Panc1 (cell line): ENCODE measurements around the gene SPRTN. TPM values are rescaled to one million over a fixed set of nuclear protein-coding genes. Genes with fewer than 3 reads are reported as not detected.
A peak's percentile ranks its signal among the peaks of the same experiment; 100 is the strongest.

Experiments
- ATAC-seq: fragments of 200-7000 bp; cut with Tn5 transposase; 2 replicates; pipeline ENCODE4 v1.9.1; 2020; ENCODE audit warnings: mild to moderate bottlenecking, moderate library complexity
- BruUV-seq: library from RNA; stranded (reverse); fragments of 400-500 nt; replicated peaks from 2 replicates; lab custom pipeline; 2021; lab: Mats Ljungman, UMichigan
- CTCF ChIA-PET: fragments of 300-600 bp; sonication (Branson Sonifier 250); formaldehyde crosslinking; loops from one replicate; lab custom pipeline; 2022; ENCODE audit warnings: antibody characterized with exemption; lab: Charles Lee
- POLR2A ChIA-PET: fragments of 300-600 bp; sonication (Branson Sonifier 250); formaldehyde crosslinking; loops from one replicate; lab custom pipeline; 2022; ENCODE audit warnings: antibody characterized with exemption; lab: Charles Lee
- DNase-seq: peaks from one replicate; pipeline ENCODE4 v3.0.0-alpha.2; 2010; ENCODE audit warnings: low read depth, low spot score
- H3K27ac ChIP-seq: 2 replicates; pipeline ENCODE4 v1.5.1; 2011; ENCODE audit warnings: mild to moderate bottlenecking, low read length, inconsistent platforms
- H3K27me3 ChIP-seq: fragments of 200-500 bp; sonication (Bioruptor generic); 2 replicates; pipeline ENCODE4 v1.6.0; 2014; ENCODE audit warnings: low read length, inconsistent platforms; ENCODE audit not compliant: control insufficient read depth, insufficient read depth
- H3K36me3 ChIP-seq: fragments of 200-500 bp; sonication (Bioruptor generic); 2 replicates; pipeline ENCODE4 v1.5.1; 2014; ENCODE audit warnings: inconsistent platforms, mild to moderate bottlenecking, low read length, moderate library complexity; ENCODE audit not compliant: control insufficient read depth, insufficient read depth
- H3K4me1 ChIP-seq: 2 replicates; pipeline ENCODE4 v1.5.1; 2011; ENCODE audit warnings: inconsistent platforms, mild to moderate bottlenecking, low read length, moderate library complexity; ENCODE audit not compliant: control insufficient read depth, insufficient read depth
- H3K4me3 ChIP-seq, 2 experiments: 2 replicates each; pipeline ENCODE4 v1.5.1; 2011 to 2012; ENCODE audit warnings: low read depth in 2 of 2, low read length in 2 of 2, mild to moderate bottlenecking in 2 of 2, inconsistent platforms in 1 of 2, moderate library complexity in 1 of 2
- H3K9me3 ChIP-seq: fragments of 200-500 bp; sonication (Bioruptor generic); 2 replicates; pipeline ENCODE4 v1.5.1; 2014; ENCODE audit warnings: low read depth, mild to moderate bottlenecking, inconsistent platforms, low read length, moderate library complexity; ENCODE audit not compliant: control insufficient read depth, insufficient read depth
- POLR2AphosphoS5 ChIP-seq: IDR thresholded peaks from 2 replicates; pipeline ENCODE4 v1.6.1; 2012; ENCODE audit warnings: mild to moderate bottlenecking, low read depth, low read length, moderate library complexity
- REST ChIP-seq, 2 experiments: IDR thresholded peaks; 2 replicates each; pipeline ENCODE4 v1.6.1; 2011 to 2012; ENCODE audit warnings: low read depth in 2 of 2, control low read depth in 1 of 2, low read length in 1 of 2, mild to moderate bottlenecking in 1 of 2, moderate library complexity in 1 of 2; ENCODE audit not compliant: insufficient read depth in 1 of 2
- SIN3A ChIP-seq: IDR thresholded peaks from 2 replicates; pipeline ENCODE4 v1.6.1; 2012; ENCODE audit warnings: low read depth, mild to moderate bottlenecking, low read length, moderate library complexity, borderline replicate concordance; ENCODE audit not compliant: insufficient read depth
- TCF7L2 ChIP-seq: IDR thresholded peaks from 2 replicates; pipeline ENCODE4 v1.6.1; 2011; ENCODE audit warnings: mild to moderate bottlenecking, low read depth, low read length, inconsistent platforms
- in situ Hi-C: cut with HindIII; loops from 2 replicates; pipeline ENCODE4 v1.10.0; 2016; ENCODE audit warnings: low sequenced_read_pairs, low pct_unique_long_range_greater_than_20kb
- intact Hi-C: fragments of 100-400 bp; cut with micrococcal nuclease; formaldehyde crosslinking; loops from one replicate; pipeline ENCODE4 v1.10.0; 2022; ENCODE audit not compliant: unreplicated experiment
- total RNA-seq: library from RNA; stranded (reverse); gene quantifications from one replicate; pipeline ENCODE4 v1.2.1, GENCODE V29; 2021; ENCODE audit not compliant: unreplicated experiment
- TF ChIP-seq, protein P1 (sequence below): fragments of 450-650 bp; IDR thresholded peaks from 2 replicates; pipeline ENCODE4 v1.5.1; 2017; ENCODE audit warnings: mild to moderate bottlenecking

The SPRTN gene
- total RNA-seq, 1 experiment from 2014 or later = 20.0 TPM

DNA sequence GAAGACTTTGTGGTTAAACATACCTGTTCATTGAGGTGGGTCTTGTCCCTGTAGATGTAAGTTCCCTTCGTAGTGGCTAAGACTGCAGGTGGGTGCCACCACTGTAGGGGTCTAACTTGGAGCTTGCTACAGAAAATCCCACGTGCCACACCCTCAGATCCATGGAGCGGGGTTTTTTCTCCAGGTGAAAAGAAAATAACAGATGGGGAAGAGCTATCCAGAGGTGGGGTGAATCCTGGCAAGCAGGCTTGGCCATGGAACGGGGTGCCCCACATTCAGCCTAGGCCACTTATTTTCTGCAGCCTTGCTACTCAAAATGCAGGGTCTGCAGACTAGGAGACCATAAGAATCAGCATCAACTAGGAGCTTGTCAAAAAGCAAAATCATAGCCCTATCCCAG lies 24.4 kb upstream of the SPRTN start:
- Histone ChIP-seq H3K9me3 (no peaks in the 10 kb centered on the region), H3K4me3 (no peak overlapping the region), H3K27ac (no peak overlapping the region), H3K27me3 (no peaks in the 10 kb centered on the region), H3K36me3 (no peaks in the 10 kb centered on the region), H3K4me1 (no peaks in the 10 kb centered on the region)
- DNase-seq (no peak), ATAC-seq (no peak)
- in situ Hi-C loops = no loop called here
- ChIA-PET POLR2A (no interaction called here), CTCF (interaction anchor here (1.5 kb wide), 1 partner anchor 24 kb away, joined by 3 read pairs; the partner anchor contains the start of genes EXOC8 and SPRTN)
- no TSS peak for BruUV-seq
- intact Hi-C loops = no loop called here
- TF ChIP-seq REST (IDR thresholded peaks at IDR 0.05; ENCODE audit: insufficient read depth in 1 of 2, low read depth in 2 of 2, low read length in 1 of 2) (no peak), POLR2AphosphoS5 (no peak), TCF7L2 (no peak), SIN3A (no peak)
- TF ChIP-seq, protein P1, sequence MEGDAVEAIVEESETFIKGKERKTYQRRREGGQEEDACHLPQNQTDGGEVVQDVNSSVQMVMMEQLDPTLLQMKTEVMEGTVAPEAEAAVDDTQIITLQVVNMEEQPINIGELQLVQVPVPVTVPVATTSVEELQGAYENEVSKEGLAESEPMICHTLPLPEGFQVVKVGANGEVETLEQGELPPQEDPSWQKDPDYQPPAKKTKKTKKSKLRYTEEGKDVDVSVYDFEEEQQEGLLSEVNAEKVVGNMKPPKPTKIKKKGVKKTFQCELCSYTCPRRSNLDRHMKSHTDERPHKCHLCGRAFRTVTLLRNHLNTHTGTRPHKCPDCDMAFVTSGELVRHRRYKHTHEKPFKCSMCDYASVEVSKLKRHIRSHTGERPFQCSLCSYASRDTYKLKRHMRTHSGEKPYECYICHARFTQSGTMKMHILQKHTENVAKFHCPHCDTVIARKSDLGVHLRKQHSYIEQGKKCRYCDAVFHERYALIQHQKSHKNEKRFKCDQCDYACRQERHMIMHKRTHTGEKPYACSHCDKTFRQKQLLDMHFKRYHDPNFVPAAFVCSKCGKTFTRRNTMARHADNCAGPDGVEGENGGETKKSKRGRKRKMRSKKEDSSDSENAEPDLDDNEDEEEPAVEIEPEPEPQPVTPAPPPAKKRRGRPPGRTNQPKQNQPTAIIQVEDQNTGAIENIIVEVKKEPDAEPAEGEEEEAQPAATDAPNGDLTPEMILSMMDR = no peak

DNA sequence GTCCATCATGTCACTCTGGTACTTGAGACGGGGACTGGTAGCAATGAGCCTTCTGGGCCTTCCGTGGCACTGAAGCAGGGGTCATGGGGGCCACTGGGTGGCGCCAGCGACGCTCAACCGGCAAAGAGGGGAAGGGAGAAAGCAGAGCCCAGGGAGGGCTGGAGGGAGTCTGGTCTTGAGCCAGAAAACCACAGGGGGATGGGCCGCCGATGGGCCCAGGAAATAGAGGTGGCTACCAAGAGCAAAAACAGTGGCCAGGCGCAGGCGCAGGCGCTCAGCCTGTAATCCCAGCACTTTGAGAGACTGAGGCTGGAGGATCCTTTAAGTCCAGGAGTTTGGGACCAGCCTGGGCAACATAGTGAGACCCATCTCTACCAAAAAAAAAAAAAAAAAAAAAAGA lies 22.2 kb upstream of the SPRTN start:
- BruUV-seq = no TSS peak
- DNase-seq (peak; percentile 18), ATAC-seq (peak; percentile 85)
- H3K4me3 ChIP-seq = no peak overlapping the region
- H3K9me3 ChIP-seq = no peaks in the 10 kb centered on the region
- ChIA-PET CTCF (interaction anchor here (0.6 kb wide), 1 partner anchor 42 kb away, joined by 5 read pairs; no protein-coding TSS in a partner anchor), POLR2A (interaction anchor here (0.6 kb wide), 1 partner anchor 482 kb away, joined by 10 read pairs; no protein-coding TSS in a partner anchor)
- no peaks in the 10 kb centered on the region for H3K27me3 ChIP-seq
- TF ChIP-seq REST (IDR thresholded peaks at IDR 0.05; ENCODE audit: insufficient read depth in 1 of 2, low read depth in 2 of 2, low read length in 1 of 2) (no peak), SIN3A (no peak)
- TF ChIP-seq, protein P1 = peak; percentile 81
- intact Hi-C loops (no loop called here), in situ Hi-C loops (no loop called here)
- no peaks in the 10 kb centered on the region for H3K4me1 ChIP-seq
- no peak overlapping the region for H3K27ac ChIP-seq
- H3K36me3 ChIP-seq = no peaks in the 10 kb centered on the region
